ENCODE results near the gene TTC17. TPM values are rescaled to one million over a fixed set of nuclear protein-coding genes. Genes with fewer than 3 reads are reported as not detected.

Gene TTC17
- total RNA-seq, 1 experiment from 2014 or later, result 68.8 TPM

DNA sequence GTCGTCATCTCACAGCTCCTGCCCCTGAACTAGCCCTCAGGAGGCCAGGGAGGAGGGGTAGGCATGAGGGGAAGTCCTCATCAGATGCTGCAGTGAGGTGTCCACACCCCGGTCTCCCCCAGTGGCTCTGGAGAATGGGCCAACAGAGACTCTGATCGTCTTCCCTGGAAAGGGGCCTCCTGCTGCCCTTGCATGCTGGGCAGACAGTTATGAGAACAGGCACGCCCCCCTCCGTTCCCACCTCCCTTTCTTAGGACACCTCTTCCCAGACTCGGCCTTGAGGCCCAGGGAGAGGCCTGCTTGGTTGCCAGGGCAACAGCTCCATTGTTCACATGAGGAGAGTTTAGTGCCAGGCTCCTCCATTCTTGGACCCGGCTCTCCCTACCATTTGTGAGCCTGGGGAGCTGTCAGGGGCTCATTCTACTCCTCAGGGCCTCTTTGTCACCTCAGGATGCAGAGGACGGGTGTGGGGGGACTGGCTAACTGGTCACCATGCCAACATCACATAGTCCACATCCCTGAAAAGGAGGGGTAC is 157.7 kb downstream of the TTC17 start:
- Histone ChIP-seq H3K27me3 (peaks cover 15% of the 10 kb centered on the region; the same call in 1 of the 2 replicates), H3K27ac (no peak overlapping the region), H3K9me3 (replicated peaks) (no peaks in the 10 kb centered on the region), H3K4me3 (no peak overlapping the region), H3K36me3 (no peaks in the 10 kb centered on the region), H3K4me1 (no peaks in the 10 kb centered on the region)
- DNase-seq, result no peak

DNA sequence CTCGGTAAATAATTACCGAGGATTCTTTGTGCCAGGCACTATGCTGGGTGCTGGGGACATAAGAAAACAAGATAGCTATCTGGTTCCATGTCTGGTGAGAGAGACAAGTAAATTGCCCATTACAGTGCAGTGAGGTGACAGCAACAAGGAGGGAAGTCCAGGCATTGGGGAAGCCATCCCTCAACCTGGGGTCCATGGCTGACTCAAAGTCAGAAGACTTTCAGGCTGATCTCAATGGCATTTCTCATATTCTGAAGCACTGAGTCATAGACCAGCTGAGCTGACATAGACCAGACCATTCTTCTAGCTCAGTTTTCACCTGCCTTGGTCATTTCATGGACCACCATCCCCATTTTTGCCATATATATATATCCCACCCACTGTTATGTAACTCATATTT is 158.8 kb downstream of the TTC17 start:
- no peak overlapping the region for H3K27ac ChIP-seq
- H3K4me1 ChIP-seq, result no peaks in the 10 kb centered on the region
- no peaks in the 10 kb centered on the region for H3K36me3 ChIP-seq
- H3K4me3 ChIP-seq, result no peak overlapping the region
- H3K27me3 ChIP-seq, result peaks cover 15% of the 10 kb centered on the region; the same call in 1 of the 2 replicates
- no peaks in the 10 kb centered on the region for H3K9me3 ChIP-seq (replicated peaks)
- DNase-seq, result no peak

DNA sequence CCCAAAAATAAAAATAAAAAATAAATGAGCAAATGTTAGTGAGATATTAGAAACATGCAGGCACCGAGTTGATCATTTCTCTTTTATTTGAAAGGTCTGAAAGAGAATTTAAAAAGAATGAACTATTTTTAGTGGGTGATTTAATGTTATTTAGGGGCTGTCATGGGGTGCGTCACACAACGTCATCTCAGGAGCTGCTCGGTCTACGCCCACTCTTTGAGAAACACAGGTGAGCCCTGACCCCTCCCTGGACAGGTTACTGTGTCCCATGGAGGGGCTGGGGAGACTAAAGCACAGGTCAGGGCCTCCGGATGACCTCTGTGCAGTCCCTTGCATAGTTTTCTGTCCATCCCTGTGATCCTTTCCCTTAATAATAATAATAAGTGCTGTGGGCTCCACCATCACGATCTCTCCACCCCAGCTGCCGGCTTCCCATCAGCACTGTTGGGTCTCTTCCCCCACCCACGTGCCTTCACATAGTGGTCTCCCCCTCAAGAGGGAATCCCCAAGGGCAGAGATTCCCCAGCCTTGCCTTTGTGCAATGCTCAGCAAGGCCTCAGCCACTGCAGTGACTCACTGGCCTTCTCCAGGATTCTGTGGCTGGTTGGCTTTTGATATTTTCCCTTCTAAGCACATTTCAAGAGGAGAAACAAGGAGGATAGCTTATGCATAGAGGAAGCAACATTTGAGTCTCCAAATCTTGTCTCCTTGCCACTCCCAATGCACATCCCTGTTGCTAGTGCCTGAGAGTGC is 159.9 kb downstream of the TTC17 start:
- DNase-seq, result no peak
- no peak overlapping the region for H3K27ac ChIP-seq
- no peaks in the 10 kb centered on the region for H3K36me3 ChIP-seq
- H3K9me3 ChIP-seq (replicated peaks), result no peaks in the 10 kb centered on the region
- no peaks in the 10 kb centered on the region for H3K4me1 ChIP-seq
- H3K27me3 ChIP-seq, result peaks cover 15% of the 10 kb centered on the region; the same call in 1 of the 2 replicates
- no peak overlapping the region for H3K4me3 ChIP-seq

DNA sequence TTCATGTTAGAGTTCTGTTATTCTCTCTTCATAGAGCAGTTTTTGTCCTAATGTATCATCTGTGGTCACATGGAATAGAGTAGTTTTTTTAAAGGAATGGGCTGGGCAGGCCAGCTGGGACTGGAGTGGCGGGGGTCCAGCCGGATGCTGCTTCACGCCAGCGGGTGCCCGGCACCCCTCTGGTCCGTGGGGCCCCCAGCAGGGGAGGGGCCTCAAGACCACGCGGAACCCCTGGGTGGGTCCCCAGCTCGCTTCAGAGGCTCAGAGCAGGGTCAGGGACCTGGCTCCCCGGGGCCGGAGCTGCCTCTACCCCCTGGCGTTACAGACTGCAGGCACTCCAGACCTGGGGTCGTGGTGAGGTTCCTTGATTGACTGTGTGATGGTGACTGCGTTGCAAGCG is 162.8 kb downstream of the TTC17 start:
- no peak for DNase-seq
- H3K27ac ChIP-seq, result no peak overlapping the region
- no peak overlapping the region for H3K4me3 ChIP-seq
- no peaks in the 10 kb centered on the region for H3K4me1 ChIP-seq
- peaks cover 8% of the 10 kb centered on the region; the same call in 1 of the 2 replicates for H3K27me3 ChIP-seq
- no peaks in the 10 kb centered on the region for H3K36me3 ChIP-seq
- H3K9me3 ChIP-seq (replicated peaks), result no peaks in the 10 kb centered on the region

DNA sequence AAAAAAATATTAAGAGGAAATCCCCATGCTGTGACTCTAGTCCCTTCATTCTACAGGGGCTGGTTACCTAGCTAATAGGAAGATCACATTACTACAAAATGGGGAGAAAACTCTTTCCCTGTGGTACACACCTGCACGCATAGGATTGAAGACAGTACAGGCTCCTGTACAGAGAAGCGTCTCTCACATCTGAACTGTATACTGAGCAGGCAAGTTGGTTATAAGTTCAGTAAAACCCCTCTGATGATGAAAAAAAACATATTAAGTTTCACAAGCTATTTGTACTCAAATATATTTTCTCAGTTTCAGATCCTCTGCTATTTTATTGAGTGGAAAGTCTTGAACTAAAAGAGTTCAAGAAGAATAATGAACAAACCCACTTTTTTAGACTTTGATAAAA is 164.9 kb downstream of the TTC17 start:
- H3K4me3 ChIP-seq, result no peak overlapping the region

DNA sequence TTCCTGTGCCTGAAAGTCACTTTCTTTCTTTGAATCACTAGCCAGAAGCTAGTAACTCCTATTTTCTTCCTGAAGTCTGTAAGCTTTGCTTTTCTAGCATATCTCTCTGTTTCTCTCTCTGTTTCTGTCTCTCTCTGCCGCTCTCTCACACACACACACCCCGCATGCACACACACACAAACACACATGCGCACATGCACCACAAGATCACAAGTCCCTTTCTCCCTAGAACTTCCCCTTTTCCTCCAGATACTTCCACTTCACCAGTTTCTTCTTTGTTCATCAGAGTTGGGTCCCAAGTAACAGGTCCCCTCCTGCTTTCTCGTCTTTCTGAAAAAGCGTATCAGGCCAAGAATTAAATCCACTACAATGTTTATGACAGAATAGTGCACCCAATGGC is 173.3 kb downstream of the TTC17 start:
- H3K27me3 ChIP-seq, result peaks cover 4% of the 10 kb centered on the region; the same call in 1 of the 2 replicates
- no peaks in the 10 kb centered on the region for H3K4me1 ChIP-seq
- DNase-seq, result no peak
- H3K36me3 ChIP-seq, result no peaks in the 10 kb centered on the region
- 0 out of 2 replicates have a peak, but pooled peaks cover 4% of the 10 kb centered on the region for H3K9me3 ChIP-seq (replicated peaks)
- H3K27ac ChIP-seq, result no peak overlapping the region
- no peak overlapping the region for H3K4me3 ChIP-seq

More for the DNA sequence above, 164.9 kb downstream of the TTC17 start:
- H3K4me1 ChIP-seq, result no peaks in the 10 kb centered on the region
- no peak for DNase-seq
- no peaks in the 10 kb centered on the region for H3K36me3 ChIP-seq
- peaks cover 4% of the 10 kb centered on the region; the same call in 1 of the 2 replicates for H3K27me3 ChIP-seq
- H3K9me3 ChIP-seq (replicated peaks), result no peaks in the 10 kb centered on the region
- H3K27ac ChIP-seq, result no peak overlapping the region

DNA sequence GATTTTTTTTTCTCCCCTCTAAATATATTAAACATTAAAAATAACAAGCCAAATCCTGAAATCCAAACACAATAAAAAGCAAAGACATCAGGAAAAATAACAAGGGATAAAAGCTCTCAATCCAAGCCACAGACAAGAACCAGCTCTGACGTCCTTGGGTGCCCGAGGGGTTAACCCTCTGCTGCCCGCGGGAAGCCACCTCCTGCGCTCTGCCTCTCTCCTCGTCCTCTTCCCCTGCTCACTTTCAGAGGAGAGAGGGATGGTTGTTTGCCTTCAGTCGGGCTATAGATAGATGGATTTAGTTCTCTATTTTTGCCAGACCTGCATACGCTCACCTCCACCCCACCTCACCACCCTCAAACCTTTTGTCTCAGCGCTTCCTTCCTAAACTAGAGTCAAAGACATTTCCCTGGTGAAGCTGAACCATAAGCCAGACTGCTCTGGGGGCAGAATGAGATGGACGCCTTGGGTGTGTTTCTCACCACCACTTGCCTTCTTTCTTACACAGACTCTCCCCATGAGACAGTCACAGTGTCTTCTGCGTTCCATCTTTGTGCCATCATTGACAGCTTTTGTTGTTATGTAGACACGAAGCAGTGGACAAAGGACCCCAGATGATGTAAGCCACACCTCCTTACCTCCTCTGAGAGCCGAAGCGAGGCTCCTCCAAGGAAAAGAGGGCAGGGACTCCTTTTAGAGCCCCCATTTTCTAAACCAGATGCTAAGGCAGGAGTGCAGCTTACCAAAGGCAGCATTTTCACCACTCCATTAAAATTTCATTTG is 179.3 kb downstream of the TTC17 start:
- H3K4me3 ChIP-seq, result no peak overlapping the region
- no peaks in the 10 kb centered on the region for H3K4me1 ChIP-seq
- 0 out of 2 replicates have a peak, but pooled peaks cover 10% of the 10 kb centered on the region for H3K9me3 ChIP-seq (replicated peaks)
- no peak overlapping the region for H3K27ac ChIP-seq
- peaks cover 3% of the 10 kb centered on the region; the same call in 1 of the 2 replicates for H3K27me3 ChIP-seq
- no peak for DNase-seq
- H3K36me3 ChIP-seq, result no peaks in the 10 kb centered on the region

DNA sequence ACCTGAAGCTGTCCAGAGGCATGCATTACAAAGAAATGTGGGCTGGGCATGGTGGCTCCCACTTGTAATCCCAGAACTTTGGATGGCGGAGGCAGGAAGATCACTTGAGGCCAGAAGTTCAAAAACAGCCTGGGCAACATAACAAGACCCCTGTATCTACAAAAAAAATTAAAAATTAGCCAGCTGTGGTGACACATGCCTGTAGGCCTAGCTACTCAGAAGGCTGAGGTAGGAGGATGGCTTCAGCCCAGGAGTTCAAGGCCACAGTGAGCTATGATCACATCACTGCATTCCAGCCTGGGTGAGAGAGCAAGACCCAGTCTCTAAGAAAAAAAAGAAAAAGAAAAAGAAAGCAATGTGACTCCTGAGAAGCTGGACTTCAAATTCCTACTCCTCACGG is 183.3 kb downstream of the TTC17 start:
- H3K36me3 ChIP-seq, result no peaks in the 10 kb centered on the region
- peaks cover 6% of the 10 kb centered on the region; the same call in 1 of the 2 replicates for H3K27me3 ChIP-seq
- DNase-seq, result no peak
- H3K4me1 ChIP-seq, result no peaks in the 10 kb centered on the region
- no peak overlapping the region for H3K27ac ChIP-seq
- H3K4me3 ChIP-seq, result no peak overlapping the region
- 0 out of 2 replicates have a peak, but pooled peaks cover 7% of the 10 kb centered on the region for H3K9me3 ChIP-seq (replicated peaks)

DNA sequence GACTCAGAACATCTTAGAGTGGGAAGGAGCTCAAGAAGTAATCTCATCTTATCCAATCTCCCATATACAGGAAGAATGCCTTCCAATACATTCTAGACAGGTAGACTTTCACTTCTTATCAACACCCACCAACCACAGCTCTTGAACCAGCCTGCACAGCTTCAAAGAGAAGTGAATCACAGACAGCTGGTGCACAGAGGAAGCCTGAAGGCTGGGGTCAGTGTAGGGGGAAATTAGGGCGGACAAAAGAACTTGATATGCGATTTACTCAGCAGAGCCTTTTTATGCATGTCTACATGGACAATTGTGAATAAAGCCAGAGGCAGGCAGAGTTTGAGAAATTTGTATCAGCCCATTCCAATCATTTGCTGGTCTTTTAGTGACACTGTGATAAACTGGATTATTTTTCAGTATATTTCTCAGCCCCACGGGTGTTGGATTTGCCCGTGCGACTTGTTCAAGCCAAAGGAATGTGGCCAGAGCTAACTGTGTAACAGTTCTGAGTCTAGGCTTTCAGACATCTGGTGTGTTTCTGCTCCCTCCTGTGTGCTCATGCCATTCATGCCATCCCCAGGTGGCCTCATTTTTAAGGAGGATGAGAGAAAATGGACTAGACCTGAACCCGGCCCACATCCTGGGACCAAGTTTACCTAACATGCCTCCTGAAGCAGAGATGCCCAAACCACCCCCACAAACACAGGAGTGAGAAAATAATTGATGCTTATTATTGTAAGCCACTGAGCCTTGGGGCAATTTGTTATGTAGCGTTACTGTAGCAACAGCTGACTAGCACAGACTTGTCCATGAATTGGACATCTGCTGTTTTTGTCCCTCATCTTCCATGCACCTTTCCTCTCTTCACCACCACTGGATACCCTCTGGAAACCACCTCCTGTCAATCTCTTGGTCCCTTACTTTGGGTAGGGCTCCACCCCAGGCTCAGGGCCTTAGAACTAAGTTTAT is 184.3 kb downstream of the TTC17 start:
- 0 out of 2 replicates have a peak, but pooled peaks cover 7% of the 10 kb centered on the region for H3K9me3 ChIP-seq (replicated peaks)
- H3K4me3 ChIP-seq, result no peak overlapping the region
- DNase-seq, result no peak
- no peaks in the 10 kb centered on the region for H3K4me1 ChIP-seq
- H3K36me3 ChIP-seq, result no peaks in the 10 kb centered on the region
- H3K27me3 ChIP-seq, result peaks cover 5% of the 10 kb centered on the region; the same call in 1 of the 2 replicates
- H3K27ac ChIP-seq, result no peak overlapping the region

Other genes with a start within 250 kb of the TTC17 start
- gene API5, start 46.9 kb upstream of the TTC17 start, total RNA-seq (2014; rRNA removed; shearing (Covaris generic)), result 104 and 118 TPM in 2 replicates